Small intestine (tissue), 7 donors: ENCODE measurements around the gene KLF15. TPM values are rescaled to one million over a fixed set of nuclear protein-coding genes. Genes with fewer than 3 reads are reported as not detected.

Experiments used
- DNase-seq, 2 donors: peaks; one replicate each; pipeline versions ENCODE4 v3.0.0 to v3.0.0-alpha.2; 2013
- FAIRE-seq: peaks from 2 replicates; lab custom pipeline; 2012; peaks lifted over from hg19 to GRCh38; lab: Jason Lieb, UNC
- H3K27ac ChIP-seq, 3 donors: one replicate each; pipeline ENCODE4 v1.5.1; 2013; ENCODE audit warnings: low read length in 2 of 3, mild to moderate bottlenecking in 2 of 3, control low read depth in 1 of 3, inconsistent platforms in 1 of 3, low read depth in 1 of 3, moderate library complexity in 1 of 3
- H3K27me3 ChIP-seq, 3 donors: one replicate each; pipeline ENCODE4 v1.6.1; 2013; ENCODE audit warnings: low read length in 3 of 3, inconsistent platforms in 1 of 3; ENCODE audit not compliant: control insufficient read depth in 3 of 3, insufficient read depth in 3 of 3
- H3K36me3 ChIP-seq, 3 donors: one replicate each; pipeline ENCODE4 v1.6.1; 2013; ENCODE audit warnings: low read length in 3 of 3, inconsistent platforms in 1 of 3, low read depth in 1 of 3, mild to moderate bottlenecking in 1 of 3, moderate library complexity in 1 of 3; ENCODE audit not compliant: control insufficient read depth in 3 of 3, insufficient read depth in 2 of 3
- H3K4me1 ChIP-seq, 3 donors: one replicate each; pipeline ENCODE4 v1.6.1; 2013; ENCODE audit warnings: low read length in 2 of 3, inconsistent platforms in 1 of 3, low read depth in 1 of 3, mild to moderate bottlenecking in 1 of 3, moderate library complexity in 1 of 3; ENCODE audit not compliant: control insufficient read depth in 3 of 3, insufficient read depth in 2 of 3
- H3K4me3 ChIP-seq, 3 donors: one replicate each; pipeline ENCODE4 v1.5.1; 2013; ENCODE audit warnings: low read length in 3 of 3, control low read depth in 1 of 3, inconsistent platforms in 1 of 3, low read depth in 1 of 3, mild to moderate bottlenecking in 1 of 3, moderate library complexity in 1 of 3
- H3K9me3 ChIP-seq, 2 donors: one replicate each; pipeline ENCODE4 v1.6.1; 2013; ENCODE audit warnings: low read depth in 1 of 2, low read length in 1 of 2; ENCODE audit not compliant: control insufficient read depth in 2 of 2, insufficient read depth in 1 of 2
- WGBS, 3 donors: extraction: QIAGEN DNeasy Blood & Tissue Kit; methylation state at CpG; one replicate each; pipeline ENCODE4 v1.1.7; 2013; 5-methylcytosine and 5-hydroxymethylcytosine counted together
- polyA plus RNA-seq, 4 donors: library from polyadenylated mRNA; stranded (reverse) in 3 of 4; unstranded in 1 of 4; fragments of 200-250 nt in 3 of 4; fragments of 120-200 nt in 1 of 4; gene quantifications; one replicate each; pipeline versions ENCODE4 v1.2.1 to v1.2.3, GENCODE V29; 2013
- donor health status: healthy with polysubstance abuse.
- donor health status: control.
- donor health status: control.
- donor health status: Bipolar disorder and iron deficiency.
- donor health status: healthy.

KLF15 gene
- polyA plus RNA-seq, 4 donors = 0.45 to 9.7 (median 2.0) TPM

DNA sequence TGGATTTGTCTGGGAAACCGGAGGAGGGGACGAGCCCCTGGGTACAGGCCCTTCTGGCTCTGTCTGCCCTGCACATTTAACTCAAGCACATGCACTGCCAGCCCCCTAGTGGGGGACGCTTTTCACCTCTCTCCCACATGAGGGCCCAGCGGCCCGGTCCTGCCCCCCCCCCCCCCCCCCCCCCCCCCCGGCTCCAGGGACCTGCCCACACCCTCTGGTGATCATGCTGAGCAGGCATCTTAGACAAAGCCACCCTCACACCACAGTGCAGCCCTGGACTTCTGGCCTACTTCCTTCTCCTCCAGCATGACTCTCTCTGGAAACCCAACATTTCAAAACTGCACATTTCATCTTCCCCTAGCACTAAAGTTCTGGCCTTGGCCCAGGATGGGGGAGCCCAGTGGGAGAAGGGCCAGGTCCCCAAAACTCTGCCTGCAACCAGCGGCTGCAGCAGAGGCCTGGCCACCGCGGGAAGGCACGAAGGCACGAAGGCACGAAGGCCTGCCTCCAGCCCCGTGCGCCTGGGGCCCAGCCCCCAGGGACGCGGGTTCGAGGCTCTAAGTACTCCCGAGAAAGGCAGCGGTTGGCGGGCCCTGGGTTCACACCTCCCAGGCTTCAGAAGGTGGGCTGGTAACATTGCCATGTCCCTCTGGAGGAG is 14.1 kb downstream of the KLF15 start:
- Histone ChIP-seq H3K9me3 (no peaks in the 10 kb centered on the region), H3K4me3 (no peak overlapping the region), H3K27ac (no peak overlapping the region), H3K27me3 (no peaks in the 10 kb centered on the region), H3K4me1 (no peaks in the 10 kb centered on the region), H3K36me3 (no peaks in the 10 kb centered on the region)
- no peak for FAIRE-seq
- DNase-seq = peak in 1 of 2 donors; percentile 17
- WGBS, 3 donors = 75 to 89% (median 89%) methylated on average over 17 to 19 of the region's 20 CpGs

DNA sequence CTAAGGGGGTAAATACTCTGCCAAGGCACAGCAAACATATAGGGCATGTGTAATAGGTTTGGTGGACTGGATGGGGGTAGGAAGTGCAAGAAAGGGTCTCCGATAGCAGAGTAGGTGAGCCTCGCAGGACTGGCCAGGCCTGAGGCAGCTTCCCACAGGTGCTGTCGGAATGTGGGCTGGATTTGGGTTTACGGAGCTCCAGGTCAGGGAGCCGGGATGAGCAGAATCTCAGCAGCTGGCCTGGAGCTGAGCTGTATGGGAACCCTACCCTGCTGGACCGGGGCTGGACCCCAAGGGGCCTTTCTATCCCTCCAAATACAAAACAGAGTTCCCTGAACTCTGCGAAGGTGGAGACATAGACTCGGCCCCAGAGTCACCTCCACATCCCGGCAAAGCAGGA is 15.0 kb downstream of the KLF15 start:
- Histone ChIP-seq H3K4me3 (no peak overlapping the region), H3K9me3 (no peaks in the 10 kb centered on the region), H3K36me3 (no peaks in the 10 kb centered on the region), H3K4me1 (no peaks in the 10 kb centered on the region), H3K27me3 (no peaks in the 10 kb centered on the region), H3K27ac (no peak overlapping the region)
- FAIRE-seq (no peak), DNase-seq (no peak)
- 83 to 89% (median 88%) methylated on average over 8 to 9 of the region's 9 CpGs for WGBS, 3 donors

DNA sequence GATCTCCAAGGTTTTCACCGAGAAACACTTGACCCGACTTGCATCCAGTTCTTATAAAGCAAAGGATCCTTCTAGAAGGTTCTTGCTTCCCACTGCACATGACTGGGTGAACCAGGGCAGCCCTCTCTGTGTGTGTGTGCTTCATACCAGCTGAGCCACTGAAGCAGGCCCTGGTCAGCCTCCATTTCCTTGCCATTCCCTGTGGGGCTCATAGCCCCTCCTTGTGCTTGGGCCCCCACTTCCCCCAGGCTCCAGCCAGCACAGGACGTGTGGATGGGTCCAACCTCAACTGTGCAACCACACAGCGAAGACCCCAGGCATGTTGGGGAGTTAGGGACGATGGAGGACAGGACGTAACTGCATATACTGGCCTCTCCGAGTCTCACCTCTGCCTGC is 15.5 kb downstream of the KLF15 start:
- no peak overlapping the region for H3K27ac ChIP-seq
- DNase-seq (no peak), FAIRE-seq (no peak)
- WGBS, 3 donors = 73 to 90% (median 84%) methylated on average over 7 of the region's 7 CpGs
- H3K27me3 ChIP-seq = no peaks in the 10 kb centered on the region
- no peaks in the 10 kb centered on the region for H3K9me3 ChIP-seq
- H3K4me1 ChIP-seq = no peaks in the 10 kb centered on the region
- H3K4me3 ChIP-seq = no peak overlapping the region
- no peaks in the 10 kb centered on the region for H3K36me3 ChIP-seq

DNA sequence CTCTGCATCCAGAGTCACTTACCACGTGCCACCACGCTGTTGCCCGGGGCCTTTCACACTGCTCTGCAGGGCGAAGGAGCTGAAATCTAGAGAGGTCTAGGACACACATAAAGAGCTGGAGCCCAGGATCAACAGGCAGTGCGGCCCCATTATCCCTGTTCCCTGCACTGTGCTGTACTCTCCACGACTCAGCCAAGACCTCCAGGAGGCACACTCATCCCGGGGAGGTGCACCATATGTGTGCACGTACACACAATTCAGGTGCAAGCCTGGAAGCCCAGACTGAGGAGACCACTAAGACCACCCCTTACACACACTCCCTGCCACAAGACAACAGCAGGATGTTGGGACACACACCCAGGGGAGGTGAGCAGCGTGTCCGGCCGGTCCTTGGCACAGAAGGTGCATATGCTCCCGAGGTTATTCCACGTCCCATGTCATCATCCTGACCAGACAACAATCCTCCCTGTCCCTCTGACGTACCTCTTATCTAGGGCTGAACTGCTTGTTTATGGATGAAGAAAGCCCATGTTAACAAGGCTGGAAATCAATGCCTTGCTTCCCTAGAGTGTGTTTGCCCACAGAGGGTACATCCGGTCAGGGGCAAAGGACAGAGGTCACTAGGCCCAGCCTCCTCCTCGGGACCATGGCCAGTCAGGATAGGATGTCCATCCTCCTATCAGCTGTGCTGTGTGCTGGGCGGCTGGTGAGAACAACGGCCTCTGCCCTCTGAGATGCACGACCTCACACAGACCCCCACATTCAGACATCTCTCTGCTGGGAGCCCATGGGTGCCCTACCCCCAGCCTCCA is 16.1 kb downstream of the KLF15 start:
- no peaks in the 10 kb centered on the region for H3K27me3 ChIP-seq
- no peaks in the 10 kb centered on the region for H3K36me3 ChIP-seq
- FAIRE-seq (no peak), DNase-seq (no peak)
- no peak overlapping the region for H3K27ac ChIP-seq
- H3K4me1 ChIP-seq = no peaks in the 10 kb centered on the region
- H3K4me3 ChIP-seq = no peak overlapping the region
- 72 to 84% (median 78%) methylated on average over 19 of the region's 19 CpGs for WGBS, 3 donors
- no peaks in the 10 kb centered on the region for H3K9me3 ChIP-seq

DNA sequence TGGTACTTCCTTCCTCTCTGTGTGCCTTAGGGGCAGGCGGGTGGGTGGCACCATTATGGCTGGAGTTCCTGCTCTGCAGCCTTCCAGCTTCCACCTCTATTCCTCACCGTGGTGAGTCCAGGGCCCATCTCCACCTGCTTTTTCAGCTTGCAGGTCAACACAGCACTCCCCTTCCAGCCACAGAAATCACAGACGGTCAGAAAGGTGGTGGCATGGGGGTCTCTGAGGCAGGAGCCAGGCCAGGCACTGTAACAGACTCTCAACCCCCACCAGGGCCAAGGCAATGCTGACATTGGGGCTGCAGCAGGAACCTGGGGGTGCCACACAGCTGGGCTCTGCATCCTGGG is 16.6 kb downstream of the KLF15 start:
- Histone ChIP-seq H3K27me3 (no peaks in the 10 kb centered on the region), H3K4me3 (no peak overlapping the region), H3K4me1 (no peaks in the 10 kb centered on the region), H3K27ac (no peak overlapping the region), H3K9me3 (no peaks in the 10 kb centered on the region), H3K36me3 (no peaks in the 10 kb centered on the region)
- DNase-seq = no peak
- no peak for FAIRE-seq
- 71 to 87% (median 74%) methylated on average over 3 of the region's 3 CpGs for WGBS, 3 donors

DNA sequence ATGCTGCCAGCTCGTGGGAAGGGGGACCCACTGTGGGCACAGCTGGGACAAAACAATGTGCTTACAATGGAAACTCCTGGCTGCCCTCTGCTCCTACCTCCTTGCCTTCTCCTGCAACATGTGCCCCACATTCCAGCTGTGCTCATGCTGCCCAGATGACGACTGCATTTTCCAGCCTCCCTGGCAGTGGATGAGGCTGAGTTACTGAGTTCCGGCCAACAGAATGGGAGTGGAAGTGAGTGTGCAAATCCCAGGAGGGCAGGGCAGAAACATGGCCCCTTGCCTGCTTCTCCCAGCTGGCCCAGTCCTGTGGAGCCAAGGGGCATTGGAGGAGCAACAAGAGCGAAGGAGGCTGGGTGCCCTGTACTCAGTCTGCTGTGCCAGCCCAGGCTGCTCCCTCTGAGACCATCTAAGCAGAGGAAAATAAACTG is 17.1 kb downstream of the KLF15 start:
- FAIRE-seq = no peak
- no peak overlapping the region for H3K27ac ChIP-seq

DNA sequence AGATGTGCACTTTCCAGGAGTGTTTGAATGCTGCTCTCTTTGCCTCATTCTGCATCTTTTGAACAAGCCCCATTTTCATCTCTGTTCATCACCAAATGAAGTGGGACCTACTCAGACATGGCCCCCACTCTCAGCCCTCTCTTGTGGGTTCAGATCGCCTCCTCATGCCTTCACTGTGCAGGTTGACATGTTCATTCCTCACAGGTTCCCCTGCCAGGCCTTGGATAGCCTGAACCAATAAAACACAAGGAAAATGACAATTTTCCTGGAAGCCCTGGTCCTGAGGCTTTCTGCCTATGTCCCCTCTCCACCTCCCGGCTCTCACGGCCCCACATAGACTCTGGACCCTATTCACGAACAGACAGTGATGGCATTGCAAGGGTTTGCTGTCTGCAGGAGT is 17.7 kb downstream of the KLF15 start:
- Histone ChIP-seq H3K9me3 (no peaks in the 10 kb centered on the region), H3K36me3 (no peaks in the 10 kb centered on the region), H3K27me3 (no peaks in the 10 kb centered on the region), H3K4me1 (no peaks in the 10 kb centered on the region), H3K4me3 (no peak overlapping the region), H3K27ac (no peak overlapping the region)
- DNase-seq (no peak), FAIRE-seq (no peak)
- 61 to 77% (median 64%) methylated on average over 4 of the region's 4 CpGs for WGBS, 3 donors

More for the DNA sequence above, 17.1 kb downstream of the KLF15 start:
- H3K27me3 ChIP-seq = no peaks in the 10 kb centered on the region
- no peaks in the 10 kb centered on the region for H3K36me3 ChIP-seq
- no peaks in the 10 kb centered on the region for H3K9me3 ChIP-seq
- H3K4me3 ChIP-seq = no peak overlapping the region
- WGBS, 3 donors = 50 to 67% (median 63%) methylated on average over 4 of the region's 4 CpGs
- no peaks in the 10 kb centered on the region for H3K4me1 ChIP-seq
- no peak for DNase-seq

DNA sequence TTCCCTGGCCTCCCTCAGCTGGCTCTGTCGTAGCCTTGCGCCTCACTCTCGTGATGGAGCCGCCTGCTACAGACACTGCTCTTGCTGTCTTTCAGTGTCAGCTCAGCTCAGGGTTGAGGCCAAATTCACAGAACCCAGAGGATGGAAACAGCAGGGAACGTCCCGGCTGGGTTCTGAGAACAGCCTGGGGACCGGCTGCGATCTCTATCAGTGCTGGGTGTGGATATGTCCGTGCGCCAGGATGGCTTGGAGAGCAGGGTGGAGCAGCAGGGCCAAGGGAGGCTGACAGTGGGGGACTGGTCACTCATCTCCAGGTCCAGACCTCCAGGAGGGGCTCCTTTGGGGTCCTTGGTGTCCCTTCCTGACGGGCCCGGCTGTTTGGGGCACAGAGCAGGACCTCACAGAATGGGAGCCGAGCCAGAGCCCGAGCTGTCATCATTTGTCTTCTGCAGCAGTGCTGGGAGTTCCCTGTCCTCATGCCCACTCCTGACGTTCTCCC is 18.4 kb downstream of the KLF15 start:
- 45 to 49% (median 47%) methylated on average over 15 of the region's 15 CpGs for WGBS, 3 donors
- FAIRE-seq (no peak), DNase-seq (no peak)
- Histone ChIP-seq H3K27ac (no peak overlapping the region), H3K36me3 (no peaks in the 10 kb centered on the region), H3K4me1 (no peaks in the 10 kb centered on the region), H3K4me3 (no peak overlapping the region), H3K9me3 (no peaks in the 10 kb centered on the region), H3K27me3 (no peaks in the 10 kb centered on the region)
